Inflammatory macrophage treated with lipopolysaccharide for 4 hours (primary cell): ENCODE data around the gene SLC15A5.

ENCODE experiments used
- DNase-seq: peaks from one replicate; pipeline ENCODE4 v3.0.0-alpha.2; 2020

Gene SLC15A5

DNA sequence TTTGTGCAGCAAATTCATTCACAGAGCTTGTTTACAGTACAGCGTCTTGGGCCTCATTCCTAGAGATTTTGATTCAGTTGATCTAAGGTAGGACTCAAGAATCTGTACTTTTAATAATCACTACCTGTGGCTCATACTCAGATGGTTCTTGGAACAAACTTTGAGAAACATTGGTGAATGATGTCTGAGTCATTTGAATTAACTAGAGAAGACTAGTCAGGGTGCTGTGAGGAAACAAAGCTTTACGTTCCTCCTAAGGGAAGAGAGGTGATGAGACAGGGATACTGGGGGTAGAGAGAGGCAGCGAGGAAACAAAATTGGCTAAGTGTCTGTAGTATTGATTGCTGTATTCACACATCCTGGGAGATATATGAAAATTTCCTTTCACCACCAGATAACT, 109.4 kb downstream of the SLC15A5 start:
- no peak for DNase-seq

DNA sequence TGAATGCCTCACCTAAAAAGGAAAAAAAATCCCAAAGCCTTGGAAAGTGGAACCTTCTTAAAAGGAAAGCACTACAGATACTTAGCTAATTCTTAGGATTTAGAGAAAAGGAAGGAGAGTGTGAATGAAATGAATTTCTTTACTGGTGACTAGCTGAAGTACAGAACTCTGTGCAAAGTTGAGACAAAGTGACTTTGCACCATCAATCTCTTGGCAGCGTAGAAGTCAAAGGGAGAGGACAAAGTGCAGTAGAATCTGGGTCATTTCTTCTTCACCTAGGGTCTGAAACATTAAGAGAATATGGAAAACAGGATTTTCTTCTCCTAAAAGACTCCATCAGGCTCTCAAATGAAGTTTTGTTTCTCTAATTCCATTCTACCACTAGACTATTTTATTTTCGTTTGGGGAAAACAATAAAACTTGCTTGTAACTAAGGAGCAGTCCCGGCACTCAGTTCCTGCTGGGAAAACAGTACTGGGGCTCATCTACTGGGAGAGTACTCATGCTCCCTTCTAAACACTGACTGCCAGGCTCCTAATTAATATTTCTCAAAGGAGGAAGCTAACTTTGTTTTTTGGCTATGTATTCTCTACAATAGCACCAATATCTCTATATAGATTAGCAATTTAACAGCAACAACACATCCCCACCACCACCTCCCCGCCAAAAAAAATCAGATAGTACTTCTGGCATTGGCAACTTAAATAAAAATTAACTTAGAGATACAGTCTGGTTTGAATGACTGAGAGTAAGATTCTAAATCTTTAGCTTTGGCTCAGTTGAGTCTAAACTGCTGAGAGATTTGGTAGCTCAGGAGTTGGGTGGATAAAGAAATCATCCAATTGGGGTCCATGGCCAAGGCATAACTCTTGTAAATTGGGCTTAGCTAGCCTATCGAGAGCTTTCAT, 110.7 kb downstream of the SLC15A5 start:
- no peak for DNase-seq

DNA sequence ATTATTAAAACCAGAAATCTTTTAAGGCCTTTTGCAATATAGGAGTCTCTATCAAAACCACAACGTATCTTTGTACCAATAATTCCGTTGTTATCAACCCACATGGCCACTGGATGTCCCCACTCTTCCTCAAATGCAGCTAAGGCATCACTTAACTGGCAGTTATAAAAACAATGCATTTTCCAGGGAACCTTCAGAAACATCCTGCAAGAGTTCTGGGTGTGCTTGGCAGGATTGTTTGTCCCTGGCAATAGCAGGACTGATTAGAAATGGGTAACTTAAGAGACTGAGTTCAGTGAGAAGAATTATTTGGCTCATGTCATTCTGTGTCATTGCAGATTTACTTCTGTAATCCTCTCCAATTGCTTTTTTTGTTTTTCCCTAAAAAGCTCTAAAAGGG, 112.0 kb downstream of the SLC15A5 start:
- peak; percentile 57 for DNase-seq

DNA sequence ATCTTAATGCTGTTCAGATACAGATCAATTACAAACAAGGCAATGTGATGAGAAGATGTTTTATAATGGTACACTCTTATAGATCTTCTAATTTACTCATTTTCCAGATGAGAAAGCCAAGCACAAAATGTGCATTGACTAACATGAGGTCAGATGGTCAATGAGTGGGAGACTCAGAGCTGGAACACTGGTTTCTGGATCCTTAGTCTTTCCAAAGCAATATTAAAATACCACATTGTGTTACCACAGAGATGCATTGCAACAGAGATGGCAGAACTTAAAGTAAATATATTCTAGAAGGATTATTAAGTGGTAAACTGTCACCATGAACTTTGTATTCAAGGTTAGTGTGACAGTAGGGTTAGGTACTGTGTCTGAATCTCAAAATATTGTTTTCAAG, 113.6 kb downstream of the SLC15A5 start:
- DNase-seq, result peak; percentile 78

DNA sequence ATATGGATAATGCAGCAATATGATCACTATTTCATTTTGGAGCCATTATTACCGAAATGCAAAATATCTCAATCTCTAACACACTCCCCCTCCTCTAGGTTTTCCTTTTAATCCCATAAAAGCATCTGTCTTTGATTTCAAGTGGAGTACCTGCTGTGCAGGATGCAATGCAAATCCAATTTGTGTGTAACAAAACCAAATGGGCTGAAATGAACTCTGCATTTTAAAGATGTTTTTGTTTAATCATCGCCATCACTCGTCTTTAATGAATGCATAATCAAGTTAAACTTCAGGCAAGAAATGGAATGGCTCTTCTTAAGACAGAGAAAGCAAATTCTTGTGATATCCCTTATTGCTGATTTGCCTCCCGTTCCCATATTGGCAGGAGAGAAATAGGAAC, 114.3 kb downstream of the SLC15A5 start:
- DNase-seq, result no peak

DNA sequence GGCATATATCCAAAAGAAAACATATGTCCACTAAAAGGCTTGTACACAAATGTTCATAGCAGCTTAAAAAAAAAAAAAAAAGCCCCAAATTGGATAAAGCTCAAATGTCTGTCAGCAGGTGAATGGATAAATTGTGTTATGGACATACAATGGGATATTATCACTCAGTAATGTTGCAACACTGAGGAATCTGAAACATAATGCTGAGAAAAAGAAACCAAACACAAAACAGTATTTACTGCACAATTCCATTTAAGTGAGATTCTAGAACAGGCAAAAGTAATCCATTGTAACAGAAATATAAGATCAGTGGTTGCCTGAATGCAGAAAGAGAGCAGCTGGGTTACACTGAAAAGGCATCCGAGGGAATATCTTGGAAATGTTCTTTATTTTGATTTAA, 117.9 kb downstream of the SLC15A5 start:
- no peak for DNase-seq

DNA sequence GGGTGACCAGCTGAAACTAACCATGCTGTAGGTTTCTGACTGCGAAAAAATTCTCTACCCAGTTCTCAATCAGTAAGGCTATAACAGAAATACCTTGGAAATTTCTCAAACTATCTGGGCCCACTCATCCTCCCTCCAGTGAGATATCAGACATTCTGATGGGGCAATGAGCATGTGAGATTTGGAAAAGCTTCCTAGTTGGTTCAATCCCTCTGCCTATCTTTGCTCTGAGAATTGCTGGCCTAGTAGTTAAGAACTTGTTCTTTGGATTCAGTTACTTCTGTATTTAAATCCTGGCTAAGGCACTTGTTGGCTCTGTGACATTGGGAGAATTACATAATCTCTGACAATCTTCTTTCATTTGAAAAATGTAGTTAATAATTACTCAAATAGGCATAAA, 119.4 kb downstream of the SLC15A5 start:
- DNase-seq, result peak; percentile 22

DNA sequence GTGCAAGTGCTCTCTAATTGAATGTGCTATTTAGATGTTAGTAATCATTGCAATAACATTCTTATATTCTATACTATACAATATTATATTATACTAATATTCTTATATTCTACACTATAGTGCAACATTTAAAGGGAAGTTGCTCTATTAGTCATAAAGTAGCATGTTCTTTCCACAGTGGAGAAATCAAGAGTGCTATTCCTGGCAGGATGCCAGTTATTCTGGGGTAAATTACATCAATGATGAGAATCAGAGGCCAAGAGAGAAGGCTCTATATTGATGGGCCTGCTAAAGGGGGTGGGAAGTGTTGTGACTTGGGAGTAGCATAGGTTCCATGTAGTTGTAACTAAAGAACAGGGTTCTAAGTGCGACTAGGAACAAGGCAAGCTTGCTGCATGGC, 121.5 kb downstream of the SLC15A5 start:
- DNase-seq, result peak; percentile 91

DNA sequence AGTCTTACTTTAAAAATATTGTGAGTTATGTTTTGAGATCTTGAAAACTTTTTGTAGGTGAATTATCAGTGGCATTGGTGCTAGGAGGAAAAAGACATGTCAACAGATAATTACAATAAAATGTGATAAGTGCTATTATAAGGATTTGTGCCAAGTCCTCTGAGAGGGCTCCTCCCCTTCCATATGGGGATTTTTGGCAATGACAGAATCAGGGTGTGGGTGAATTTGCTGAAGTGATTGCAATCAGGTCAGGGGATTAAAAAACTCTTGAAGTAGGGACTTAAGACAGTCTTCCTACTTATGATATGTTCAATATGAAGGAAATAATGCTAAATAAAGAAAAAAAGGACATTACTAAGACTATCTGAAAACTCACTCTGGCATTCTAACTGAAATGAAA, 122.5 kb downstream of the SLC15A5 start:
- peak; percentile 81 for DNase-seq

DNA sequence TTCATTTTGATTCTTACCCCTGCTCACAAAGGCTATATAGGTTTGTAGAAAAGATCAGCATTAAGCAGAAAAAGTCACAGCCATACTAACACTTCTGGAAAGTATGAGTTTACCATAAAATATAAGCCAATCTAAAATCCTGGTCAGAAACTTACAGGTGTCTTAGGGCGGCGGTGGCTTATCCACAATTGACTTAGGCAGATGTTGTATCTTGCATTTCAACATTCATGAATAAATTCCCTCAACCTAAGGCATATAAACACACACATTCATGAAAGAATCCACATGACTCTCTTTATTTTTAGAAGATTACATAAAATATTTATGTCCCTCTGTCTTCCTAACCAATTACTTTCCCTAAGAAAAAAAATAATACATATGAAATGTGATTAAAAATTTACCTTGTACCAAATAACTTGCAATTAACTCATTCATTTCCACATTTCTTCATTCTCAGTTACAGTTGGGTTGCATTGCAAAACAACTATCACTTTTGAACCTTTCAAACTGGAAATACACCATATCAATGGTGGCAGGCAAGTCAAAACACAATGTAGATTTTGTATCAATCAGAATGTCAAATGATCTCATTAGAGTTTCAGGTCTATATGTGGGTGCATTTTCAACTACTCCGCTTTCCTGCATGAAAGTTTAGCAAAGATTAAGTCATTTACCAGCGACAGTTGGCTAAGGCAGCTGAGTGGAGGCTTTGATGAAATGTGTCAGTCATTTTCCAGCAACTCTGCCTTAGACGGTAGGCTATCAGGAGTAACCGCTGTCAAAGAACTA, 124.4 kb downstream of the SLC15A5 start:
- no peak for DNase-seq

DNA sequence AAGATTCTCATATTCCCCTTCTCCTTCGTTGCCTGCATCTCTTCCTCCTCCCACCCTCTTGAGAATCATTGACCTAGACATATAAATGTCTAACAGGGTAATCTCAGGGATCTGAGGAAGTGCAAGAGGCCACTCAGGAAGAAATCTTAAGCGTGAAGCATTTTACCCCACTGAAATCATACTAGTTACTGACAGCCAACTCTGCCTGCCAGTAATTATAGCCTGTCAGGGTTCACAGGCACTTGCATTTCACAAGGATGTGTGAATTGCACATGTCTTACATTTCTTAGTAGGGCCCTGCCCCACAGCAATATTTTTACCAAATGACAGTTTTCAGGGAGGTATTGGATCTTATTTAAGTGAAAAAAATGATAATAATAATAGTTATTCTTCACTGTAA, 127.2 kb downstream of the SLC15A5 start:
- no peak for DNase-seq

DNA sequence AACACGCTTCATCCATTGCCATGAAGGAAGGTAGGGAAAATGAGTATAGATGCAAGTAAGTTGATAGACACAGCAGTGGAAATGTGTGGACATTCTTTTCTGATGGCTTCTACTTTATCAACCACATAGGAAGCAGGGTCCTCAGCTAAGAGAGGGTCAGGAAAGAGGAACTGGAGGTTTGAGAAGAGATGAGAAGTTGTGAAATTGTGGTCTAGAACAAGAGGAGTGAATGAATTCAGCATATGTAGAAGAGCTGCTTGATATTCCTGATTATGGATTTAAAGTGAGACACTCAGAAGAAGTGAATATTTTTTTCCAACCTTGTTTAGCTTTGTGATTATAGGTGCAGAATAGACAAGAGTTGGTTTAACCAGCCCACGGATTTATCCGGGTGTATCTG, 128.5 kb downstream of the SLC15A5 start:
- peak; percentile 34 for DNase-seq
